ENCODE measurements around the gene FAAH. TPM values are rescaled to one million over a fixed set of nuclear protein-coding genes. Genes with fewer than 3 reads are reported as not detected.

Gene FAAH
- total and polyA plus RNA-seq, 10 of the 15 experiments (the other 5 are each of a cell fraction or from before 2014, with no cell fraction given) = 0.07 to 2.5 (median 0.64) TPM; not detected in 1

DNA sequence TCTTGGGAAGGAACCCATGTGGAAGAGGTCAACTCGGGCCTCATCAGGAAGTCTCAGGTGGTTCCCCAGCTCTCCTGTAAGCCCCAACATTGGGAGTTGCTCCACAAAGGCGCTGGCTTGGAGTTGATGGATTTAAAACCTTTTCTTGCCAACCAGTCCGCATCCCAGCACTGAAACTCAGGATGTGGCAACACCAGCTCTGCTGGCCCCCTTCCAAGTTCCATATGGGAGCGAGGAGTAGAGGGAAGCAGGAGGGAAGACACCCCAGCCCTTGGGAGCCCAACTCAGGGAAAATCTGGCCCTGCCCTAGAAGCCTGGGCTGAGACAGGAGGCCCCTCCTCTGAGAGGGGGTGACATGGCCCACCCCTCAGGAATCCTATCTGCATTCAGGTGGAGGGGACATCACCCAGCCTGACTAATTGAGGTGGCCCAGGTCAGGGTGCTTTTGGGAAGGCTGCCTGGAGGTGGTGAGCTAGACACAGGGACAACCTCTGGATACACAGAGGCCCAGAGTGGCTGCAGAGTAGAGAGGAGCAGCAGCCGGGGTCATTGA lies 62.4 kb downstream of the FAAH start:
- H2AFZ ChIP-seq (ENCODE audit: control insufficient read depth, low read depth, low read length) = no peak overlapping the region
- no peaks in the 10 kb centered on the region for H3K9me3 ChIP-seq (replicated peaks; ENCODE audit: control insufficient read depth, insufficient read depth, low read length)
- no peak for TF ChIP-seq ZSCAN29 (IDR thresholded peaks at IDR 0.05)
- no peak for TF ChIP-seq POLR2A (IDR thresholded peaks at IDR 0.05; ENCODE audit: low read depth, low read length)
- TF ChIP-seq CEBPB (IDR thresholded peaks at IDR 0.05; ENCODE audit: borderline replicate concordance in 1 of 2, low read depth in 2 of 2, low read length in 2 of 2) = no peak
- no peak for TF ChIP-seq MTA3 (IDR thresholded peaks at IDR 0.05; ENCODE audit: borderline replicate concordance, low read length)
- TF ChIP-seq CREM (IDR thresholded peaks at IDR 0.05; ENCODE audit: low read depth) = no peak
- TF ChIP-seq, protein P1, sequence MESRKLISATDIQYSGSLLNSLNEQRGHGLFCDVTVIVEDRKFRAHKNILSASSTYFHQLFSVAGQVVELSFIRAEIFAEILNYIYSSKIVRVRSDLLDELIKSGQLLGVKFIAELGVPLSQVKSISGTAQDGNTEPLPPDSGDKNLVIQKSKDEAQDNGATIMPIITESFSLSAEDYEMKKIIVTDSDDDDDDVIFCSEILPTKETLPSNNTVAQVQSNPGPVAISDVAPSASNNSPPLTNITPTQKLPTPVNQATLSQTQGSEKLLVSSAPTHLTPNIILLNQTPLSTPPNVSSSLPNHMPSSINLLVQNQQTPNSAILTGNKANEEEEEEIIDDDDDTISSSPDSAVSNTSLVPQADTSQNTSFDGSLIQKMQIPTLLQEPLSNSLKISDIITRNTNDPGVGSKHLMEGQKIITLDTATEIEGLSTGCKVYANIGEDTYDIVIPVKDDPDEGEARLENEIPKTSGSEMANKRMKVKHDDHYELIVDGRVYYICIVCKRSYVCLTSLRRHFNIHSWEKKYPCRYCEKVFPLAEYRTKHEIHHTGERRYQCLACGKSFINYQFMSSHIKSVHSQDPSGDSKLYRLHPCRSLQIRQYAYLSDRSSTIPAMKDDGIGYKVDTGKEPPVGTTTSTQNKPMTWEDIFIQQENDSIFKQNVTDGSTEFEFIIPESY (IDR thresholded peaks at IDR 0.05) = no peak
- no peak for TF ChIP-seq EZH2 (IDR thresholded peaks at IDR 0.05; ENCODE audit: borderline replicate concordance, control insufficient read depth, low read depth, low read length)
- no peak for TF ChIP-seq IKZF2 (IDR thresholded peaks at IDR 0.05)
- no peak for TF ChIP-seq MXI1 (IDR thresholded peaks at IDR 0.05; ENCODE audit: low read depth, low read length)
- no peak for TF ChIP-seq NBN (IDR thresholded peaks at IDR 0.05)
- TF ChIP-seq, protein P2, sequence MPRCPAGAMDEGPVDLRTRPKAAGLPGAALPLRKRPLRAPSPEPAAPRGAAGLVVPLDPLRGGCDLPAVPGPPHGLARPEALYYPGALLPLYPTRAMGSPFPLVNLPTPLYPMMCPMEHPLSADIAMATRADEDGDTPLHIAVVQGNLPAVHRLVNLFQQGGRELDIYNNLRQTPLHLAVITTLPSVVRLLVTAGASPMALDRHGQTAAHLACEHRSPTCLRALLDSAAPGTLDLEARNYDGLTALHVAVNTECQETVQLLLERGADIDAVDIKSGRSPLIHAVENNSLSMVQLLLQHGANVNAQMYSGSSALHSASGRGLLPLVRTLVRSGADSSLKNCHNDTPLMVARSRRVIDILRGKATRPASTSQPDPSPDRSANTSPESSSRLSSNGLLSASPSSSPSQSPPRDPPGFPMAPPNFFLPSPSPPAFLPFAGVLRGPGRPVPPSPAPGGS (IDR thresholded peaks at IDR 0.05; ENCODE audit: borderline replicate concordance, insufficient read depth, low read depth, low read length, poor library complexity, severe bottlenecking) = no peak
- no peak for TF ChIP-seq ATF7 (IDR thresholded peaks at IDR 0.05; ENCODE audit: low read depth)
- TF ChIP-seq ZNF622 (IDR thresholded peaks at IDR 0.05) = no peak
- no peak for TF ChIP-seq YY1 (IDR thresholded peaks at IDR 0.05; ENCODE audit: low read depth, low read length)
- POLR2A ChIA-PET = no interaction called here
- H3K79me2 ChIP-seq (ENCODE audit: control insufficient read depth, insufficient read depth, low read length) = no peaks in the 10 kb centered on the region
- no peak overlapping the region for H3K27ac ChIP-seq (ENCODE audit: control insufficient read depth, insufficient read depth)
- no peak overlapping the region for H3K4me3 ChIP-seq
- intact Hi-C loops (cut with micrococcal nuclease; ENCODE audit: unreplicated experiment) = no loop called here
- H4K20me1 ChIP-seq (ENCODE audit: control insufficient read depth, insufficient read depth) = no peaks in the 10 kb centered on the region
- RAD21 ChIA-PET (ENCODE audit: unreplicated experiment) = no interaction called here
- DNase-seq (ENCODE audit: low read depth, low spot score) = no peak
- H3K4me1 ChIP-seq (ENCODE audit: control insufficient read depth, insufficient read depth, low read length) = no peaks in the 10 kb centered on the region
- in situ Hi-C loops (cut with MboI) = no loop called here
- peaks cover 3 to 4% of the 10 kb centered on the region in 2 experiments; a peak in 2 of 4 replicates for H3K27me3 ChIP-seq (replicated peaks in 1 of 2; ENCODE audit: control insufficient read depth in 2 of 2, insufficient read depth in 2 of 2, low read length in 1 of 2)
- CTCF ChIA-PET = interaction anchor here (0.6 to 0.7 kb wide), 2 partner anchors 10 to 31 kb away, joined by 3 to 4 read pairs; no protein-coding TSS in a partner anchor
- no peak for ATAC-seq
- H3K4me2 ChIP-seq (ENCODE audit: control insufficient read depth, insufficient read depth) = no peak overlapping the region
- 12% methylated on average over 5 of the region's 5 CpGs for WGBS (ENCODE audit: insufficient coverage, insufficient replicate concordance, low lambda C conversion rate, missing lambda C conversion rate)
- H3K9ac ChIP-seq (ENCODE audit: control insufficient read depth, insufficient read depth, low read length) = no peak overlapping the region
- no TSS peak for BruUV-seq (replicated peaks)
- SMC1A ChIA-PET (ENCODE audit: uncharacterized antibody, unreplicated experiment) = no interaction called here
- no peak for FAIRE-seq
- no peaks in the 10 kb centered on the region for H3K36me3 ChIP-seq (ENCODE audit: control insufficient read depth in 2 of 2, insufficient read depth in 2 of 2, low read length in 1 of 2)
